AG09309 (cell line): ENCODE data around the gene MCFD2.

ENCODE experiments used
- DNase-seq: peaks from one replicate; pipeline ENCODE4 v3.0.0-alpha.2; 2010; ENCODE audit warnings: low read depth
- H3K4me3 ChIP-seq: 2 replicates; pipeline ENCODE4 v1.5.1; 2011; ENCODE audit warnings: mild to moderate bottlenecking, low read depth, low read length, moderate library complexity; ENCODE audit not compliant: control insufficient read depth
- TF ChIP-seq, protein P1 (sequence below): IDR thresholded peaks from 2 replicates; pipeline ENCODE4 v1.5.1; 2011; ENCODE audit warnings: mild to moderate bottlenecking, low read depth, low read length, inconsistent platforms; ENCODE audit not compliant: insufficient read depth, control insufficient read depth; ENCODE audit errors: missing control alignments

The MCFD2 gene

DNA sequence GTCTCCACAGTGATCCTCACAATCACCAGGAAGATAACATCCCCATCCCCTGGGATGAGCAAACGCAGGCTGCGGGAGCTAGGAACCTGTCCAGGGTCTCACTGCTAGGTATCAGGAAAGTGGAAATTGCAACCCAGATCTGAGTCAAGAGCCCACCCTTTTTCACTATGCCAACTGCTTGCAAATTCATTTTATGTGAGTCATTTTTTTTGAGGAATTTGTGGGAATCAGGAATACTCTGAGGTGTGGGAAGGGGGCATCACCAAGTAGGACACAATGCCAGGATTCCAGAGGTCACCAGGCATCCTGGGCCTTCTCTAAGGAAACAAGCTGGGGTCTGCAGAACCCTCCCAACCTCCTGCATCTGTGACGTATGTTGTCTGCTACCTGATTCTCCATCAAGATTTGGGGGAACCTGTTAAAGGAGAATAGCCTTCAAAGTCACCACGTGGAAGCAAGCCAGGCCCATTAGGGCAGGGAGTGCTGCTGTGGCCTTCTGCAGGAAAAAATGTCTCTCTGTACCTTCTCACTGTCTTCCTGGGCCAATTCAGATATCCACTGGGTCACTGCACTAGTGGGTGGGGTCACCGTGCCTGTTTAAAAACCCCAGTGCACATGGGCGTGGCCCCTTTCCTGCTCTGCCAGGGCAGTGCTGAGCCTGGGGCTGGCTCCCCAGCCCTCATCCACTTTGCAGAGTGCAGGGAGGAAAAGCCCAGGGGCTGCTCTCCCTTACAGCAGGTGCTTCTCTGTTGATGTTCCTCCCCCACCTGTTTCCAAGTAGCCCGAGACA is 50.2 kb downstream of the MCFD2 start:
- DNase-seq: no peak
- TF ChIP-seq, protein P1, sequence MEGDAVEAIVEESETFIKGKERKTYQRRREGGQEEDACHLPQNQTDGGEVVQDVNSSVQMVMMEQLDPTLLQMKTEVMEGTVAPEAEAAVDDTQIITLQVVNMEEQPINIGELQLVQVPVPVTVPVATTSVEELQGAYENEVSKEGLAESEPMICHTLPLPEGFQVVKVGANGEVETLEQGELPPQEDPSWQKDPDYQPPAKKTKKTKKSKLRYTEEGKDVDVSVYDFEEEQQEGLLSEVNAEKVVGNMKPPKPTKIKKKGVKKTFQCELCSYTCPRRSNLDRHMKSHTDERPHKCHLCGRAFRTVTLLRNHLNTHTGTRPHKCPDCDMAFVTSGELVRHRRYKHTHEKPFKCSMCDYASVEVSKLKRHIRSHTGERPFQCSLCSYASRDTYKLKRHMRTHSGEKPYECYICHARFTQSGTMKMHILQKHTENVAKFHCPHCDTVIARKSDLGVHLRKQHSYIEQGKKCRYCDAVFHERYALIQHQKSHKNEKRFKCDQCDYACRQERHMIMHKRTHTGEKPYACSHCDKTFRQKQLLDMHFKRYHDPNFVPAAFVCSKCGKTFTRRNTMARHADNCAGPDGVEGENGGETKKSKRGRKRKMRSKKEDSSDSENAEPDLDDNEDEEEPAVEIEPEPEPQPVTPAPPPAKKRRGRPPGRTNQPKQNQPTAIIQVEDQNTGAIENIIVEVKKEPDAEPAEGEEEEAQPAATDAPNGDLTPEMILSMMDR: no peak
- H3K4me3 ChIP-seq: no peak overlapping the region

DNA sequence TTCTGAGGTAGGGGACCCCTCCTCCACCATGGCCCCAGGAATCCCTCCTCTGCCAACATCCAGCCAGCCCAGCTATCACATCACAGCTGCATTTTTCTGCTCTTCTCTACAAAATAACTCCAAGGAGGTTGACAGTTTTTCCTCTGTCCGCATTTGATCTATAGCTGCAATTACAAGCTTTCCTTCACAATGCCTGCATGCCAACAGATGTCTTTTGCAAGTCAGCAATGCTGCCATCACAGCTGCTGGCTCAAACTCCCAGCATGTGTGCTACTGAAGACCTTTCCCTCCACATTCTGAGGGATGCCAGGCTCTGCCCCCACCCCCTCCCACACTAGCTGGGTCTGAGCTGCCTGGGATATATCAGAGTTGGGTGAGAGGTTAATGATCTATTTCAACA is 51.7 kb downstream of the MCFD2 start:
- H3K4me3 ChIP-seq: no peak overlapping the region

DNA sequence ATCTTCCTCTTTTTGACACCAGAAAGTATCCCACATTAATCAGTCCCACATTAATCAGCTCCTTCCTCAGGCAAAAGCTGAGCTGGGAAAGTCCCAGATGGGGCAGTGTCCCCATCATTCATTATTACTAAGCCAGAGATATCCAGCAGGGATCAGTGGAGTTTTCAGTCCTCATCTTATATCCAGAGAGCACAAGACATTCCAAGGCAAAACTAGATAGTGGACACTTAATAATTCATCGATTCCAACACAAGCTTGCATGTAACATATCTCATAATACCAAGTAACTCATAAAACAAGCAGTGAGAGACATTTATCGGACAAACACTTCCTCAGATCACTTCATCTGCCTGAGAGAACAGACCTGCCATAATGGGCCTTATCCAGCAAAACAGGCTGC is 53.1 kb downstream of the MCFD2 start:
- TF ChIP-seq, protein P1: no peak
- DNase-seq: no peak
- no peak overlapping the region for H3K4me3 ChIP-seq

More for the DNA sequence above, 51.7 kb downstream of the MCFD2 start:
- TF ChIP-seq, protein P1: no peak
- no peak for DNase-seq

DNA sequence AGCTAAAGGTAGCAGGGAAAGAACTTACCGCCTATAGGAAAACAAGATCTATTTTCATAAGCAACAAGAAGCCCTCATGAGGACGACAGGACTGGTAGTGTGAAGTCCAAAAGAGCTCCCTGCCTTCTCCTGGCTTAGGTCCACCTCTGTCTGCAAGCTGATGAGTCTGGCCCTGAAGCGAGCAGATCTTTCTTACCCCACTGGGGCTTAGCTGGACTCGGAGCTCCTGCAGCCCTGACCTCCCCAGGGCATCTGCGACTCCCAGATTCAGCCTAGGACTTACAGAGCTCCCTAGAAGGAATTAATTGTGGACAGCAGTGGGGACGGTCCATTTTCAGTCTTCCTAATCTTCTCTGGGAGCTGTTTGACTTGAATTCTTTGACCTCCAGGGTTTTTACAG is 53.7 kb downstream of the MCFD2 start:
- H3K4me3 ChIP-seq: no peak overlapping the region
- DNase-seq: no peak
- TF ChIP-seq, protein P1: no peak

DNA sequence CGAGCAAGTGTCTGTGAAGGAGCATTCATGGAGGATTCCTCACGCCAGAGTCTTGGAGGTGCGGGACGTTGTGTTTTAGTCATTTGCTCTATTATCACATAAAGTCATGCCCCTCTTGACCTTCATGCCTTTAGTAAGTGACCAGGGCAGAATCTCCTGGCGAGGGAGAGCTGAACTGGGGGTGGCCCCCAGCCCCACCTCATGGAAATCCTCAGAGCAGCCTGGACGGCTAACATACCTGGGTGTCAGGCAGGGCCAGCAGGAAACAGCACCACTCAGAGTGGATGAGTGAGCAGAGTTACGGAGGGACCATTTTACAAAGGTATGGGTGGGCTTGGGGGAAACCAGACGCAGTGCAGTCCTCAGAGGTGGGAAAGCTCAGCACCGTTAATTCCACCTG is 56.1 kb downstream of the MCFD2 start:
- no peak for DNase-seq
- TF ChIP-seq, protein P1: no peak
- H3K4me3 ChIP-seq: no peak overlapping the region

DNA sequence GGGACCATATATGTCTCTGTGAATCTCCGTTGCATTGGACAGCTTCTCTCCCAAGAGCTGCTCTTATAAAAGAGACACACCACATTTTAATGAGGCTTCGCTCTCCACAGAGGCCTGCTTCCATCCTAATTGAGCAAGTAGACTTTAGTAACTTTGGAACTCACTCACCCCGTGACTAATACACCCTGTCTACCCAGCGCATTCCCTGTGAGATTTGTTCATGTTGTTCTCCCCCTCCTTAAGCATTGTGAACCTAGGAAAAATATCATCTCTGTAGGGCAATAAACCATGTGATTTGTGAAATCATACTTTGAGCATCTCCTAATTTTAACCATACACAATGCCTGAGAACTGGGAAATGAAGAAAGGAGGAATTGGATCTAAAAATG is 56.9 kb downstream of the MCFD2 start:
- no peak overlapping the region for H3K4me3 ChIP-seq
- TF ChIP-seq, protein P1: no peak

More for the DNA sequence above, 56.9 kb downstream of the MCFD2 start:
- peak; percentile 99 for DNase-seq
